HG03469 (cell line): ENCODE measurements around the gene HIPK3.
A peak's percentile ranks its signal among the peaks of the same experiment; 100 is the strongest.
"Not testable (repeated sequence)": the region's sequence is repeated elsewhere in the genome, so short reads cannot be mapped to it uniquely, and the experiment has no call there.

ENCODE experiments used
- ATAC-seq: cut with Tn5 transposase; IDR thresholded peaks from one replicate; pipeline ENCODE4 v1.9.1; 2021; ENCODE audit warnings: mild to moderate bottlenecking, moderate library complexity, moderate number of reproducible peaks; ENCODE audit not compliant: unreplicated experiment

The HIPK3 gene

DNA sequence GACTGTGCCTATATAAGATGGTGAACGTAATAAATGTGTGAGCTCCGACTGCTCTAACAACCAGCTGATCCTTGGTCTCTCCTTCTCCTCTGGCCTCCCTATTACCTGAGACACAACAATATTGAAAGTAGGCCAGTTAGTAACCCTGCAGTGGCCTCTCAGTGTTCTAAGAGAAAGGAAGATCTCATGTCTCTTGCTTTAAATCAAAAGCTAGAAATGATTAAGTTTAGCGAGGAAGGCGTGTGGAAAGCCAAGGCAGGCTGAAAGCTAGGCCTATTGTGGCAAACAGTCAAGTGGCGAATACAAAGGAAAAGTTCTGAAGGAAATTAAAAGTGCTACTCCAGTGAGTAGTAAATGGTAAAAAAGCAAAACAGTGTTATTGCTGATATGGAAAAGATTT, 39.5 kb downstream of the HIPK3 start:
- no peak for ATAC-seq

- no peak for ATAC-seq
Observed at GRCh38 chr11:33303541-33303940, 46.4 kb downstream of the HIPK3 start.

DNA sequence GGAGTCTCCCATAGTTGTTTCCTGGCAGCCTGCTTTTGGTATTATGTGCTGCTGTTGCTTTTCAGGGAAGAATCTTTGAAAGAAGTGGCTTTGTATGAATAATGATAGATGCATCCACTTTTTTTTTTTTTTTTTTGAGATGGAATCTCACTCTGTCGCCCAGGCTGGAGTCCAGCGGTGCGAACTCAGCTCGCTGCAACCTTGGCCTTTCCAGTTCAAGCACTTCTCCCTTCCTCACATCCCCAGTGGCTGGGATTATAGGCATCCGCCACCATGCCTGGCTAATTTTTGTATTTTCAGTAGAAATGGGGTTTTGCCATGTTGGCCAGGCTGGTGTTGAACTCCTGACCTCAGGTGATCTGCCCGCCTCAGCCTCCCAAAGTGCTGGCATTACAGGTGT, 49.6 kb downstream of the HIPK3 start:
- ATAC-seq = not testable (repeated sequence)

DNA sequence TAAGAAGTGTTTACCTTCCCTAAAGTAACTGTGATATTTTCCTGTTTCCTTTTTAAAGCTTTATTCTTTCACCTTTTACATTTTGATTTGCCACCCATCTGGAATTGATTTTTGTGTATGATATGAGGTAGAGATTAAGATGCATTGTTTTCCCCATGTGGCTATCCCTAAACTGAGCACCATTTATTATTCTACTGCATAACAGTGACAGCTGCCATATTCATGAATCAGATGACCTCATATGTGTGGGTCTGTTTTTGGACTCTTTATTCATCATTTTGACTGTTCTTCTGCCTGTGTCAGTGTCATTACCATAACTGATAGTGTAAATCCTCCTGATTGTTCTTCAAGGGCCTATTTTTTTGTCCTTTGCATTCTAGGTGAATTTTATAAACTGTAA, 50.8 kb downstream of the HIPK3 start:
- ATAC-seq = no peak

- no peak for ATAC-seq
Observed at GRCh38 chr11:33309118-33309517, 51.9 kb downstream of the HIPK3 start.

DNA sequence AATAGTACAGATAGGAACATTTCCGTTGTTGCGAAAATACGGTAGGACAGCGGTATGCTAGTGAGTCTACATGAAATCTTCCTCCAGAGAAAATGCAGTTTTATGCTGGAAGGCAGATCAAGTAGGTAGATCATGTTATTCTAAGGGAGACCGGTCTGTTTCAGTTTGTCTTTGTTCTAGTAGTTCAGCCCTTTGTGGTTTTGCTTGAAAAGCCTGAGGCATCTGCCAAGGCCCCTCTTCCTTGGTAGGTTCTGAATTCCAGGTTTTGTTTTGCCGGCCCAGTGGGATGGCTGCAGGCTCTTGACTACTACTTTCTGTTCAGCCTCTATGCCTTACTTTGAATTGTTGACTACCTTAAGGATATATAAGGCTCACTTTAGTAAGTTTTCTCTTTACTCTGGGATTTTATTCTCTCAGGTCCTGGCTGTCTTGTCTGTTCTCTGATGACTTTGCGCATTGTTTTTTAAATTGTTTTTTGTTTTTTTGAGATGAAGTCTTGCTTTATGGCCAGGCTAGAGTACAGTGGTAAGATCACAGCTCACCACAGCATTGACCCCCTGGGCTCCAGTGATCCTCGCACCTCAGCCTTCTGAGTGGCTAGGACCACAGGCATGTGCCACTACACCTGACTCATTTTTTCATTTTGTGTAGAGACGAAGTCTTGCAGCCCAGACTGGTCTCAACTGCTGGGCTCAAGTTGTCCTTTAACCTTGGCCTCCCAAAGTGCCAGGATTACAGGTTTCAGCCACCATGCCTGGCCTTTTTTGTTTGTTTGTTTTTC, 53.7 kb downstream of the HIPK3 start:
- no peak for ATAC-seq

GRCh38 chr11:33311680-33312079, 54.5 kb downstream of the HIPK3 start:
- no peak for ATAC-seq

- no peak for ATAC-seq
Observed at GRCh38 chr11:33315822-33316221, 58.6 kb downstream of the HIPK3 start.

DNA sequence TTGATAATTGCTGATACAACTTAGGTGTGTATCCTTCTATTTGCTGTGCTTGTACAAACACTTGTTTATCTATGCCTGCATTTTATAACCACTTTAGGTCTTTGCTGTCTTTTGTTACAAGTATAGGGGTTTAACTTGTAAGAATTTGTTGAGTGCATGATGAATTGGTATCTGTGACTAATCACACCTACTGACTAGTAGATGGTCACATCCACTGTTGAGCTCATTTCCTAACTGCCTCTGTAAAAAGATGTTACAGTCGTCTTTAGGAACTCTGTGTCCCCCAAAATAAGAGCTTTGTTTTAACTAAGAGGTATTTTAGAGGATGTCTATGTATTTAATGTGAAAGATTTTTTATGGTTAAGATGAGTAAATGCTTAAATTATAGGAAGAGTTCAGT, 60.5 kb downstream of the HIPK3 start:
- no peak for ATAC-seq

DNA sequence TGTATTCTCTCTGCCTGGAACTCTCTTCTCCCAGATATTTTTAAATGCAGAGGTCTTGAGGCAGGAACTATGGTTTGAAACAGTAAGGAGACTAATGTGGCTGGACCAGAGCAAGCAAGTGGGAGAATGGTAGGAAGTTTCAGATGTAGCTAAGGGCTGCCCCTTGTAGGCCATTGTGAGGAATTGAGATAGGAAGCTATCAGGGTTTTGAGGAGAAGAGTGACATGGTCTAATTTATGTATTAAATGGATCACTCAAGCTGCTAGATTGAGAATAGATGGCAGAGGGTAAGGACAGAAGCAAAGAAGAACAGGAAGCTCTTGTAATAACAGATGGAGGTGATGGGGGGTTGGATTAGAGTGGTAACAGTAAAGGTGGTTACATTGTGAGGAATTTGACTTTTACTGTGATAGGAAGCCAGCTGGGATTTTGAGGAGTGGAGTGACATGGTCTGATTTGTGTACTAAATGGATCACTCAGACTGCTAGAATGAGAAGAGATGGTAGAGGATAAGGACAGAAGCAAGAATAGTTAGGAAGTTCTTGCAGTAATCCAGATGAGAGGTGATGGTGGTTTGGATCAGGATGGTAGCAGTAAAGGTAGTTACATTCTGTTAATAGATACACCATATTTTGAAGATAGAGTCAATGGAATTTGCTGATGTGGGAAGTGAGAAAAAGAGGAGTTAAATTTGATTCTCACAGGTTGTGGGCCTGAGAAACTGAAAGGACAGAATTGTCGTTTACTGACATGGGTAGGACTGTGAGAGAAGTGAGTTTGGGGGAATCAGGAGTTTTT, 63.0 kb downstream of the HIPK3 start:
- ATAC-seq = no peak

DNA sequence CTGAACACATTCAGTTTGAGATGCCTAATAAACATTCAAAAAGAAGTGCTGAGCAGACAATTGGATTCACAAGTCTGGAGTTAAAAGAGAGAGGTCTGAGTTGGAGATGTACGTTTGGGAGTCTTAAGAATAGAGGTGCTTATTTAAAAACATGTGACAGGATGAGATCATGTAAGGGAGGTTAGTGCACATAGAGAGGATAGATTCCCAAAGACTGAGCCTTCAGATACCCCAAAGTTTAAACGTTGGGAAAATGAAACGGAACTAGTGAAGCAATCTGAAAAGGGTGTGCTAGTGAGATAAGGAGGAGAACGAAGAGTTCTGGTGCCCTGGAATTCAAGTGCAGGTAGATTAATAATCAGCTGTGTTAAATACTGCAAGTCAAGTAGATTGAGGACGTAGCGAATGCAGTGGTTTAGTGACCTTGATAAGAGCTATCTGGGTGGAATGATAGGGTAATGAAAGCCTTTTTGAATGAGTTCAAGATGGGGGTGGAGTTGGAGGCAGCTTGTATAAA, 63.7 kb downstream of the HIPK3 start:
- no peak for ATAC-seq

- ATAC-seq = no peak
Observed at GRCh38 chr11:33321422-33321821, 64.2 kb downstream of the HIPK3 start.

DNA sequence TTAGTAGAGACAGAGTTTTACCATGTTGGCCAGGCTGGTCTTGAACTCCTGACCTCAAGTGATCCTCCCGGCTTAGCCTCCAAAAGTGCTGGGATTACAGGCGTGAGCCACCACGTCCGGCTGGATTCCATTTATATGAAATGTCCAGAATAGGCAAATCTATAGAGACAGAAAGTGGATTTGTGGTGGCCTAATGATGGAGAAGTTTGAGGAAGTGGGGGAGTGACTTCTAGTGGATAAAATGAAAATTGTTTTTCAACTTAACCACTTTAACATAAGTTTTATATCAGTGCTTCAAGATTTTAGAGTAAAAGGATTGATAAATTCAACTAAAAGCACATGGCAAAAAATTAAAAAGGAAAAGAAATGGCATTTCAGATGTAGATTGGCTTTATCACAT, 66.2 kb downstream of the HIPK3 start:
- ATAC-seq = no peak

- ATAC-seq = no peak
Observed at GRCh38 chr11:33324302-33324985, 67.3 kb downstream of the HIPK3 start.

DNA sequence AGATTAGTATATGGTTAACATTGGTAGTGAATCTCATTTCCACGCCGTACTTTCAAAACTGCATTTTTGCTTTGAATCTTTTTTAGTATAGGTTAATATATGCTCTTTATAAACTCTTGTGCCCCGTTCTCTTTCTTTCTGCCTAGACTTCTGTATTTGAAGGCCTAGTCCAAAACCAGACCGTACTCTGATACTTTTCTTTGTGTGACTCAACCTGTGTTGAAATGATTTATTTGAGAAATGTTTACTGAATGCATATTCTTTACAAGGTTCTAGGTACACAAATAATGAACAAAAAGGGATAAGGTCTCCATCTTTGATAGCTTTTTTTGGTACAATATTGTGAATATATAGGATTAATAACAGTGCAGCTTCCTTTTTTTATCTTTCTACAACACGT, 68.3 kb downstream of the HIPK3 start:
- no peak for ATAC-seq

- ATAC-seq = peak; percentile 50
Observed at GRCh38 chr11:33329705-33330329, 72.6 kb downstream of the HIPK3 start.

GRCh38 chr11:33333816-33334215, 76.6 kb downstream of the HIPK3 start:
- ATAC-seq = no peak

GRCh38 chr11:33334627-33335026, 77.4 kb downstream of the HIPK3 start:
- no peak for ATAC-seq

DNA sequence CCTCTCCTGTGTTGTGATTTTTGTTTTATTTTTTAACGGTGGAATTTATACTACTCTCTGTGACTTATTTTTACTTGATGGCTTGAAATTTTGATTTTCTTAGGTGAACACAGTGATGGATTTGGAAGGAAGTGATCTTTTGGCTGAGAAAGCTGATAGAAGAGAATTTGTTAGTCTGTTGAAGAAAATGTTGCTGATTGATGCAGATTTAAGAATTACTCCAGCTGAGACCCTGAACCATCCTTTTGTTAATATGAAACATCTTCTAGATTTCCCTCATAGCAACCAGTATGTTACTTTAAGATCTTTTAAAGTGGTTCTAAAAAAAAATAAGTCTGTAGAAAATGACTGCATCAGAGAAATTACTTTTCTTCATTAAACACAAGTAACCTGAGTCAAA, 82.1 kb downstream of the HIPK3 start:
- ATAC-seq = no peak

DNA sequence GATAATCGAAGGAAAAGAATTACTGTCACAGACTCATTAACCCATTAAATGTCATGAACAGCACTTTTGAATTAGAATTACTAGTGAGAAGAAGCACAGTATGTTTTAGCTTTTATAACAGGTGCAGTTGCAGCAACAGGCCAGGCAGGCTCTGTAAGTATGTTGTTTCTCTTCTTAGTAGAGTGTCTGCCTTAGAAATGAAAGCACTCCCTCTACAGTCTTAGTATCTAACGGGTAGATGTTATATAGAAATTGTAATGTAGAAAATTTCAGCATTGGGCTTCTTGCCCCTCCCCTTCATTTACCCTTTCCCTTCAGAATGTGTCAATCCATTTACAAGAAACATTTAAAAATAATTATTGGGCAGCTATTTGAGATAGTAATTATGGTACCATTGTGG, 87.4 kb downstream of the HIPK3 start:
- no peak for ATAC-seq

DNA sequence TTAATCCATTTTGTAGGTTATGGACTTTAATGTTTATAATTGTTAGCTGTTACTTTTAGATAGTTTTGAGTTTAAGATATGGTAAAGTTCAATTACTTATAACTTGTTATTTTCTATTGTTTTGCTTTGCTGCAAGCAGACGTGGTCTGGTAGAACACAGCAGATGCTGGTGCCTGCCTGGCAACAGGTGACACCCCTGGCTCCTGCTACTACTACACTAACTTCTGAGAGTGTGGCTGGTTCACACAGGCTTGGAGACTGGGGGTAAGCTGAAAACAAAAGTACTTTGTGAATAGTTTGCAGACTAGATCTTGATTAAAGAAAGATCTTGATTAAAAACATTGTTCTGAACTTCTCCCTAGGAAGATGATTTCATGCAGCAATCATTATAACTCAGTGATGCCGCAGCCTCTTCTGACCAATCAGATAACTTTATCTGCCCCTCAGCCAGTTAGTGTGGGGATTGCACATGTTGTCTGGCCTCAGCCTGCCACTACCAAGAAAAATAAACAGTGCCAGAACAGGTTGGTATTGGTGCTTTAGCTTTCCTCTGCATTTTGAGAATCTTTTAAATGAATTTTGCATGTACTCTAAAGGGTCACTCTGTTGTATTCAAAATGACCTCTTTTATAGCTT, 90.4 kb downstream of the HIPK3 start:
- peak; percentile 81 for ATAC-seq
